Measurements from ENCODE around the gene GDAP1L1. TPM values are rescaled to one million over a fixed set of nuclear protein-coding genes. Genes with fewer than 3 reads are reported as not detected.

The GDAP1L1 gene
- total RNA-seq, 1 donor from 2014 or later, result not detected

- H3K9me3 Mint-ChIP-seq (ENCODE audit: unreplicated experiment), result no peaks in the 10 kb centered on the region
- H3K36me3 Mint-ChIP-seq (ENCODE audit: unreplicated experiment), result no peaks in the 10 kb centered on the region
- no peak overlapping the region for H3K27ac Mint-ChIP-seq (ENCODE audit: unreplicated experiment)
- DNase-seq (ENCODE audit: extremely low spot score, unreplicated experiment), result no peak
- H3K4me1 Mint-ChIP-seq (ENCODE audit: unreplicated experiment), result peaks cover 2% of the 10 kb centered on the region
- H3K4me3 Mint-ChIP-seq (ENCODE audit: unreplicated experiment), result no peak overlapping the region
- no peaks in the 10 kb centered on the region for H3K27me3 Mint-ChIP-seq (ENCODE audit: unreplicated experiment)
- TF ChIP-seq CTCF (IDR thresholded peaks at IDR 0.05), result no peak
These were observed 57.3 kb downstream of the GDAP1L1 start for GRCh38 chr20:44304383-44304782.

- no peak overlapping the region for H3K27ac Mint-ChIP-seq (ENCODE audit: unreplicated experiment)
- peaks cover 17% of the 10 kb centered on the region for H3K4me1 Mint-ChIP-seq (ENCODE audit: unreplicated experiment)
- DNase-seq (ENCODE audit: extremely low spot score, unreplicated experiment), result no peak
- TF ChIP-seq CTCF (IDR thresholded peaks at IDR 0.05), result no peak
- H3K36me3 Mint-ChIP-seq (ENCODE audit: unreplicated experiment), result no peaks in the 10 kb centered on the region
- H3K27me3 Mint-ChIP-seq (ENCODE audit: unreplicated experiment), result no peaks in the 10 kb centered on the region
- no peak overlapping the region for H3K4me3 Mint-ChIP-seq (ENCODE audit: unreplicated experiment)
- no peaks in the 10 kb centered on the region for H3K9me3 Mint-ChIP-seq (ENCODE audit: unreplicated experiment)
These were observed 59.8 kb downstream of the GDAP1L1 start for GRCh38 chr20:44306927-44307326.

- TF ChIP-seq CTCF (IDR thresholded peaks at IDR 0.05), result no peak
- peak overlapping the region; percentile 88 for H3K4me3 Mint-ChIP-seq (ENCODE audit: unreplicated experiment)
- peak overlapping the region; percentile 67 for H3K27ac Mint-ChIP-seq (ENCODE audit: unreplicated experiment)
- peaks cover 7% of the 10 kb centered on the region for H3K27me3 Mint-ChIP-seq (ENCODE audit: unreplicated experiment)
- no peak for DNase-seq (ENCODE audit: extremely low spot score, unreplicated experiment)
- peaks cover 17% of the 10 kb centered on the region for H3K4me1 Mint-ChIP-seq (ENCODE audit: unreplicated experiment)
- H3K36me3 Mint-ChIP-seq (ENCODE audit: unreplicated experiment), result no peaks in the 10 kb centered on the region
- no peaks in the 10 kb centered on the region for H3K9me3 Mint-ChIP-seq (ENCODE audit: unreplicated experiment)
These were observed 62.9 kb downstream of the GDAP1L1 start for GRCh38 chr20:44309763-44310663.

- no peaks in the 10 kb centered on the region for H3K9me3 Mint-ChIP-seq (ENCODE audit: unreplicated experiment)
- peak; percentile 99 for DNase-seq (ENCODE audit: extremely low spot score, unreplicated experiment)
These were observed 63.8 kb downstream of the GDAP1L1 start, which contains the start of gene FITM2 for GRCh38 chr20:44310664-44311639. FITM2 (minus strand) TSS chr20:44311202; CDS start chr20:44311148, 54 bp downstream.

More at GRCh38 chr20:44310664-44311639, 63.8 kb downstream of the GDAP1L1 start, which contains the start of gene FITM2:
- H3K36me3 Mint-ChIP-seq (ENCODE audit: unreplicated experiment), result no peaks in the 10 kb centered on the region
- peaks cover 7% of the 10 kb centered on the region for H3K27me3 Mint-ChIP-seq (ENCODE audit: unreplicated experiment)
- TF ChIP-seq CTCF (IDR thresholded peaks at IDR 0.05), result peak; percentile 98
- peak within 1 kb of the TSS; percentile 88 for H3K4me3 Mint-ChIP-seq (ENCODE audit: unreplicated experiment)
- H3K4me1 Mint-ChIP-seq (ENCODE audit: unreplicated experiment), result peaks cover 17% of the 10 kb centered on the region
- peak within 1 kb of the TSS; percentile 67 for H3K27ac Mint-ChIP-seq (ENCODE audit: unreplicated experiment)

All from osteocyte (in vitro differentiated cells).